ENCODE data around the gene CHDH. TPM values are rescaled to one million over a fixed set of nuclear protein-coding genes. Genes with fewer than 3 reads are reported as not detected.

CHDH gene
- total and polyA plus RNA-seq, 2 experiments from 2014 or later, result 2.3 to 6.6 TPM

DNA sequence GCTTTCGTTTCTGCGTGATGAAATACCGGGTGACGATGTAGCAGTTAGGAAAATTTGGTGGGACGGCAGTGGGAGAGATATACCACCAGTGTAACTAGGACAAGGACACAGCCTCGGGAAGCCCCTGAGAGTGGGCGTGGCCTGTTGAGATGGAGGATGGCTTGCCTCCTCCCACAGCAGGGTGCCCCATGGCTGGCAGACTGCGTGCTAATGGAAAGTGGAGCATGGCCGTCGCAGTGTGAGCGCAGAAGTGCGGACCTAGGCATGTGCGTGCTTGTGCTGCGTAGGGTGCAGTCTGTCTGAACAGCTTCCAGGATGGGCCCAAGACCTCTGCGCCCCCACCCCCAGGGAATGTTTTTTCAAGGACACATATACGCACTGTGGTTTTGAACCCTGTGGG is 56.8 kb downstream of the CHDH start (continued):
- TF ChIP-seq, protein P1, sequence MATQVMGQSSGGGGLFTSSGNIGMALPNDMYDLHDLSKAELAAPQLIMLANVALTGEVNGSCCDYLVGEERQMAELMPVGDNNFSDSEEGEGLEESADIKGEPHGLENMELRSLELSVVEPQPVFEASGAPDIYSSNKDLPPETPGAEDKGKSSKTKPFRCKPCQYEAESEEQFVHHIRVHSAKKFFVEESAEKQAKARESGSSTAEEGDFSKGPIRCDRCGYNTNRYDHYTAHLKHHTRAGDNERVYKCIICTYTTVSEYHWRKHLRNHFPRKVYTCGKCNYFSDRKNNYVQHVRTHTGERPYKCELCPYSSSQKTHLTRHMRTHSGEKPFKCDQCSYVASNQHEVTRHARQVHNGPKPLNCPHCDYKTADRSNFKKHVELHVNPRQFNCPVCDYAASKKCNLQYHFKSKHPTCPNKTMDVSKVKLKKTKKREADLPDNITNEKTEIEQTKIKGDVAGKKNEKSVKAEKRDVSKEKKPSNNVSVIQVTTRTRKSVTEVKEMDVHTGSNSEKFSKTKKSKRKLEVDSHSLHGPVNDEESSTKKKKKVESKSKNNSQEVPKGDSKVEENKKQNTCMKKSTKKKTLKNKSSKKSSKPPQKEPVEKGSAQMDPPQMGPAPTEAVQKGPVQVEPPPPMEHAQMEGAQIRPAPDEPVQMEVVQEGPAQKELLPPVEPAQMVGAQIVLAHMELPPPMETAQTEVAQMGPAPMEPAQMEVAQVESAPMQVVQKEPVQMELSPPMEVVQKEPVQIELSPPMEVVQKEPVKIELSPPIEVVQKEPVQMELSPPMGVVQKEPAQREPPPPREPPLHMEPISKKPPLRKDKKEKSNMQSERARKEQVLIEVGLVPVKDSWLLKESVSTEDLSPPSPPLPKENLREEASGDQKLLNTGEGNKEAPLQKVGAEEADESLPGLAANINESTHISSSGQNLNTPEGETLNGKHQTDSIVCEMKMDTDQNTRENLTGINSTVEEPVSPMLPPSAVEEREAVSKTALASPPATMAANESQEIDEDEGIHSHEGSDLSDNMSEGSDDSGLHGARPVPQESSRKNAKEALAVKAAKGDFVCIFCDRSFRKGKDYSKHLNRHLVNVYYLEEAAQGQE (IDR thresholded peaks at IDR 0.05; ENCODE audit: unreplicated experiment), result no peak
- TF ChIP-seq CREB1 (CRISPR knock-in tag; IDR thresholded peaks at IDR 0.05; ENCODE audit: low read depth), result no peak

DNA sequence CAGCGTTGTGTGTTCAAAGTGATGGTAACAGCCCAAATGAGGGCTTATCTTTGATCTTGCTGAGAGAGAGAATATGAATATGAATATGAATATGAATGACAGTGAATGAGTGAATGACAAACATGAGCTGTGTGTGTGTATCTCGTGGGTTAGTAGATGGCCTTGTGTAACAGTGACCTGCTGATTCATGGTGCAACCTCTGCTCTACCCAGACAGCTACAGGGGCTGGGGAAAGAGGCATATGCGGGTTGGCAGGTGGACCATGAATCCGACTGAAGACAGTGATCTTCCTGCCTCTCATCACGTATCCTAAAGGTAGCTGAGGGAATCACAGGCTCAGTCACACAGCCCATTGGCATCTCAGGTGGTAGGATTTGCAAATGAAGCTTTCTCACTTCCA is 58.2 kb downstream of the CHDH start:
- no peaks in the 10 kb centered on the region for H3K9me3 Mint-ChIP-seq
- DNase-seq (ENCODE audit: low spot score) (no peak), ATAC-seq (peak; percentile 40; the same call in 2 of the 3 replicates)
- no peaks in the 10 kb centered on the region for H3K36me3 ChIP-seq (ENCODE audit: insufficient read depth)
- H2AFZ ChIP-seq, result no peak overlapping the region
- no peaks in the 10 kb centered on the region for H4K20me1 ChIP-seq (replicated peaks; ENCODE audit: insufficient read depth)
- H3K4me3 ChIP-seq, result no peak overlapping the region
- H3K79me2 ChIP-seq (replicated peaks; ENCODE audit: insufficient read depth), result no peaks in the 10 kb centered on the region
- H3K4me1 ChIP-seq (ENCODE audit: insufficient read depth), result no peaks in the 10 kb centered on the region
- H3K4me2 ChIP-seq, result no peak overlapping the region
- no peaks in the 10 kb centered on the region for H3F3A ChIP-seq (replicated peaks; ENCODE audit: low read depth)
- H3K36me3 Mint-ChIP-seq (ENCODE audit: low read depth), result no peaks in the 10 kb centered on the region
- peaks cover 1% of the 10 kb centered on the region for H3K27me3 Mint-ChIP-seq (ENCODE audit: insufficient read depth, low read depth, poor library complexity)
- no peak overlapping the region for H3K4me3 Mint-ChIP-seq
- H3K27ac ChIP-seq (ENCODE audit: low read depth), result no peak overlapping the region
- peaks cover 13% of the 10 kb centered on the region for H3K4me1 Mint-ChIP-seq
- peaks cover 3% of the 10 kb centered on the region; the same call in 1 of the 2 replicates for H3K9me2 ChIP-seq (ENCODE audit: insufficient read depth)
- no peak overlapping the region for H3K27ac Mint-ChIP-seq
- no peaks in the 10 kb centered on the region for H3K27me3 ChIP-seq (ENCODE audit: insufficient read depth)
- TF ChIP-seq, protein P2, sequence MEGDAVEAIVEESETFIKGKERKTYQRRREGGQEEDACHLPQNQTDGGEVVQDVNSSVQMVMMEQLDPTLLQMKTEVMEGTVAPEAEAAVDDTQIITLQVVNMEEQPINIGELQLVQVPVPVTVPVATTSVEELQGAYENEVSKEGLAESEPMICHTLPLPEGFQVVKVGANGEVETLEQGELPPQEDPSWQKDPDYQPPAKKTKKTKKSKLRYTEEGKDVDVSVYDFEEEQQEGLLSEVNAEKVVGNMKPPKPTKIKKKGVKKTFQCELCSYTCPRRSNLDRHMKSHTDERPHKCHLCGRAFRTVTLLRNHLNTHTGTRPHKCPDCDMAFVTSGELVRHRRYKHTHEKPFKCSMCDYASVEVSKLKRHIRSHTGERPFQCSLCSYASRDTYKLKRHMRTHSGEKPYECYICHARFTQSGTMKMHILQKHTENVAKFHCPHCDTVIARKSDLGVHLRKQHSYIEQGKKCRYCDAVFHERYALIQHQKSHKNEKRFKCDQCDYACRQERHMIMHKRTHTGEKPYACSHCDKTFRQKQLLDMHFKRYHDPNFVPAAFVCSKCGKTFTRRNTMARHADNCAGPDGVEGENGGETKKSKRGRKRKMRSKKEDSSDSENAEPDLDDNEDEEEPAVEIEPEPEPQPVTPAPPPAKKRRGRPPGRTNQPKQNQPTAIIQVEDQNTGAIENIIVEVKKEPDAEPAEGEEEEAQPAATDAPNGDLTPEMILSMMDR (conservative IDR thresholded peaks at IDR 0.05; ENCODE audit: low read depth in 2 of 2), result no peak
- TF ChIP-seq ZNF331 (CRISPR knock-in tag; IDR thresholded peaks at IDR 0.05; ENCODE audit: low read depth) (no peak), ZNF114 (CRISPR knock-in tag; IDR thresholded peaks at IDR 0.05) (no peak), STAT1 (IDR thresholded peaks at IDR 0.05; ENCODE audit: unreplicated experiment) (no peak), CREB1 (CRISPR knock-in tag; IDR thresholded peaks at IDR 0.05; ENCODE audit: low read depth) (no peak), JUNB (IDR thresholded peaks at IDR 0.05; ENCODE audit: unreplicated experiment) (no peak), POLR2AphosphoS5 (IDR thresholded peaks at IDR 0.05; ENCODE audit: low read depth) (no peak), EZH2phosphoT487 (IDR thresholded peaks at IDR 0.05; ENCODE audit: unreplicated experiment) (no peak), NANOG (IDR thresholded peaks at IDR 0.05; ENCODE audit: borderline replicate concordance) (no peak), EZH2 (IDR thresholded peaks at IDR 0.05; ENCODE audit: low read depth, unreplicated experiment) (no peak)
- TF ChIP-seq, protein P3, sequence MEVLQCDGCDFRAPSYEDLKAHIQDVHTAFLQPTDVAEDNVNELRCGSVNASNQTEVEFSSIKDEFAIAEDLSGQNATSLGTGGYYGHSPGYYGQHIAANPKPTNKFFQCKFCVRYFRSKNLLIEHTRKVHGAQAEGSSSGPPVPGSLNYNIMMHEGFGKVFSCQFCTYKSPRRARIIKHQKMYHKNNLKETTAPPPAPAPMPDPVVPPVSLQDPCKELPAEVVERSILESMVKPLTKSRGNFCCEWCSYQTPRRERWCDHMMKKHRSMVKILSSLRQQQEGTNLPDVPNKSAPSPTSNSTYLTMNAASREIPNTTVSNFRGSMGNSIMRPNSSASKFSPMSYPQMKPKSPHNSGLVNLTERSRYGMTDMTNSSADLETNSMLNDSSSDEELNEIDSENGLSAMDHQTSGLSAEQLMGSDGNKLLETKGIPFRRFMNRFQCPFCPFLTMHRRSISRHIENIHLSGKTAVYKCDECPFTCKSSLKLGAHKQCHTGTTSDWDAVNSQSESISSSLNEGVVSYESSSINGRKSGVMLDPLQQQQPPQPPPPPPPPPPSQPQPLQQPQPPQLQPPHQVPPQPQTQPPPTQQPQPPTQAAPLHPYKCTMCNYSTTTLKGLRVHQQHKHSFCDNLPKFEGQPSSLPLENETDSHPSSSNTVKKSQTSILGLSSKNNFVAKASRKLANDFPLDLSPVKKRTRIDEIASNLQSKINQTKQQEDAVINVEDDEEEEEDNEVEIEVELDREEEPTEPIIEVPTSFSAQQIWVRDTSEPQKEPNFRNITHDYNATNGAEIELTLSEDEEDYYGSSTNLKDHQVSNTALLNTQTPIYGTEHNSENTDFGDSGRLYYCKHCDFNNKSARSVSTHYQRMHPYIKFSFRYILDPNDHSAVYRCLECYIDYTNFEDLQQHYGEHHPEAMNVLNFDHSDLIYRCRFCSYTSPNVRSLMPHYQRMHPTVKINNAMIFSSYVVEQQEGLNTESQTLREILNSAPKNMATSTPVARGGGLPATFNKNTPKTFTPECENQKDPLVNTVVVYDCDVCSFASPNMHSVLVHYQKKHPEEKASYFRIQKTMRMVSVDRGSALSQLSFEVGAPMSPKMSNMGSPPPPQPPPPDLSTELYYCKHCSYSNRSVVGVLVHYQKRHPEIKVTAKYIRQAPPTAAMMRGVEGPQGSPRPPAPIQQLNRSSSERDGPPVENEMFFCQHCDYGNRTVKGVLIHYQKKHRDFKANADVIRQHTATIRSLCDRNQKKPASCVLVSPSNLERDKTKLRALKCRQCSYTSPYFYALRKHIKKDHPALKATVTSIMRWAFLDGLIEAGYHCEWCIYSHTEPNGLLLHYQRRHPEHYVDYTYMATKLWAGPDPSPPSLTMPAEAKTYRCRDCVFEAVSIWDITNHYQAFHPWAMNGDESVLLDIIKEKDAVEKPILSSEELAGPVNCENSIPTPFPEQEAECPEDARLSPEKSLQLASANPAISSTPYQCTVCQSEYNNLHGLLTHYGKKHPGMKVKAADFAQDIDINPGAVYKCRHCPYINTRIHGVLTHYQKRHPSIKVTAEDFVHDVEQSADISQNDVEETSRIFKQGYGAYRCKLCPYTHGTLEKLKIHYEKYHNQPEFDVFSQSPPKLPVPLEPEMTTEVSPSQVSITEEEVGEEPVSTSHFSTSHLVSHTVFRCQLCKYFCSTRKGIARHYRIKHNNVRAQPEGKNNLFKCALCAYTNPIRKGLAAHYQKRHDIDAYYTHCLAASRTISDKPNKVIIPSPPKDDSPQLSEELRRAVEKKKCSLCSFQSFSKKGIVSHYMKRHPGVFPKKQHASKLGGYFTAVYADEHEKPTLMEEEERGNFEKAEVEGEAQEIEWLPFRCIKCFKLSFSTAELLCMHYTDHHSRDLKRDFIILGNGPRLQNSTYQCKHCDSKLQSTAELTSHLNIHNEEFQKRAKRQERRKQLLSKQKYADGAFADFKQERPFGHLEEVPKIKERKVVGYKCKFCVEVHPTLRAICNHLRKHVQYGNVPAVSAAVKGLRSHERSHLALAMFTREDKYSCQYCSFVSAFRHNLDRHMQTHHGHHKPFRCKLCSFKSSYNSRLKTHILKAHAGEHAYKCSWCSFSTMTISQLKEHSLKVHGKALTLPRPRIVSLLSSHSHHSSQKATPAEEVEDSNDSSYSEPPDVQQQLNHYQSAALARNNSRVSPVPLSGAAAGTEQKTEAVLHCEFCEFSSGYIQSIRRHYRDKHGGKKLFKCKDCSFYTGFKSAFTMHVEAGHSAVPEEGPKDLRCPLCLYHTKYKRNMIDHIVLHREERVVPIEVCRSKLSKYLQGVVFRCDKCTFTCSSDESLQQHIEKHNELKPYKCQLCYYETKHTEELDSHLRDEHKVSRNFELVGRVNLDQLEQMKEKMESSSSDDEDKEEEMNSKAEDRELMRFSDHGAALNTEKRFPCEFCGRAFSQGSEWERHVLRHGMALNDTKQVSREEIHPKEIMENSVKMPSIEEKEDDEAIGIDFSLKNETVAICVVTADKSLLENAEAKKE (CRISPR knock-in tag; IDR thresholded peaks at IDR 0.05), result no peak
- TF ChIP-seq, protein P4, sequence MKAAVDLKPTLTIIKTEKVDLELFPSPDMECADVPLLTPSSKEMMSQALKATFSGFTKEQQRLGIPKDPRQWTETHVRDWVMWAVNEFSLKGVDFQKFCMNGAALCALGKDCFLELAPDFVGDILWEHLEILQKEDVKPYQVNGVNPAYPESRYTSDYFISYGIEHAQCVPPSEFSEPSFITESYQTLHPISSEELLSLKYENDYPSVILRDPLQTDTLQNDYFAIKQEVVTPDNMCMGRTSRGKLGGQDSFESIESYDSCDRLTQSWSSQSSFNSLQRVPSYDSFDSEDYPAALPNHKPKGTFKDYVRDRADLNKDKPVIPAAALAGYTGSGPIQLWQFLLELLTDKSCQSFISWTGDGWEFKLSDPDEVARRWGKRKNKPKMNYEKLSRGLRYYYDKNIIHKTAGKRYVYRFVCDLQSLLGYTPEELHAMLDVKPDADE (IDR thresholded peaks at IDR 0.05), result no peak
